PC-3 (cell line): ENCODE results near the gene PWWP2B. TPM values are rescaled to one million over a fixed set of nuclear protein-coding genes. Genes with fewer than 3 reads are reported as not detected.

Experiments used
- total RNA-seq: library from RNA; depleted of rRNA; stranded (reverse); fragments of >200 nt; gene quantifications from 2 replicates; pipeline ENCODE4 v1.2.3, GENCODE V29; 2014; rRNA removed

PWWP2B gene
- total RNA-seq, 1 experiment from 2014 or later: 24.5 TPM

Other genes starting within 250 kb of the PWWP2B start
- 10.2 and 10.9 TPM in 2 replicates for gene DPYSL4, start 210.3 kb upstream of the PWWP2B start, total RNA-seq
- 28.3 and 34.7 TPM in 2 replicates for gene STK32C, start 89.2 kb upstream of the PWWP2B start, total RNA-seq
- gene LRRC27, start 65.0 kb upstream of the PWWP2B start, total RNA-seq: 2.5 and 5.6 TPM in 2 replicates
- 22.6 and 27.8 TPM in 2 replicates for gene INPP5A, start 140.6 kb downstream of the PWWP2B start, total RNA-seq